Caco-2 (cell line): ENCODE results near the gene ZNF277. TPM values are rescaled to one million over a fixed set of nuclear protein-coding genes. Genes with fewer than 3 reads are reported as not detected.

ENCODE experiments used
- BruUV-seq: library from RNA; stranded (reverse); fragments of 400-500 nt; replicated peaks from 2 replicates; lab custom pipeline; 2021; lab: Mats Ljungman, UMichigan
- CTCF ChIA-PET: fragments of 300-600 bp; sonication (Branson Sonifier 250); formaldehyde crosslinking; loops from one replicate; lab custom pipeline; 2022; ENCODE audit warnings: antibody characterized with exemption; lab: Charles Lee
- POLR2A ChIA-PET: fragments of 300-600 bp; sonication (Branson Sonifier 250); formaldehyde crosslinking; loops from one replicate; lab custom pipeline; 2022; ENCODE audit warnings: antibody characterized with exemption; lab: Charles Lee
- DNase-seq, 2 experiments: peaks; one replicate each; pipeline versions ENCODE4 v3.0.0 to v3.0.0-alpha.2; 2020 to 2022
- H3K27me3 ChIP-seq: replicated peaks from 2 replicates; pipeline ENCODE4 v1.6.0; 2011; ENCODE audit warnings: low read length; ENCODE audit not compliant: control insufficient read depth, insufficient read depth
- H3K36me3 ChIP-seq: 2 replicates; pipeline ENCODE4 v1.5.1; 2011; ENCODE audit warnings: low read length; ENCODE audit not compliant: control insufficient read depth, insufficient read depth
- H3K4me1 ChIP-seq: fragments of 250-450 bp; sonication (Bioruptor Pico); 2 replicates; pipeline ENCODE4 v1.5.1; 2020; ENCODE audit warnings: mild to moderate bottlenecking
- H3K4me3 ChIP-seq: 2 replicates; pipeline ENCODE4 v1.5.1; 2011; ENCODE audit warnings: low read depth, mild to moderate bottlenecking, control low read depth, low read length
- H3K9me3 ChIP-seq: fragments of 250-450 bp; sonication (Bioruptor Pico); 2 replicates; pipeline ENCODE4 v1.5.1; 2020; ENCODE audit warnings: mild to moderate bottlenecking, moderate library complexity
- H3K27ac Mint-ChIP-seq: one replicate; pipeline ENCODE4 v1.8.0; 2022; ENCODE audit warnings: mixed read lengths; ENCODE audit not compliant: unreplicated experiment
- H3K27me3 Mint-ChIP-seq: one replicate; pipeline ENCODE4 v1.8.0; 2022; ENCODE audit warnings: mixed read lengths; ENCODE audit not compliant: insufficient read depth, unreplicated experiment
- H3K36me3 Mint-ChIP-seq: one replicate; pipeline ENCODE4 v1.8.0; 2022; ENCODE audit warnings: mild to moderate bottlenecking, mixed read lengths; ENCODE audit not compliant: insufficient read depth, unreplicated experiment
- H3K4me1 Mint-ChIP-seq: one replicate; pipeline ENCODE4 v1.8.0; 2022; ENCODE audit warnings: low read depth, mixed read lengths; ENCODE audit not compliant: unreplicated experiment
- H3K4me3 Mint-ChIP-seq: one replicate; pipeline ENCODE4 v1.8.0; 2022; ENCODE audit warnings: mild to moderate bottlenecking, moderate library complexity, mixed read lengths; ENCODE audit not compliant: unreplicated experiment
- H3K9me3 Mint-ChIP-seq: one replicate; pipeline ENCODE4 v1.8.0; 2022; ENCODE audit warnings: mixed read lengths; ENCODE audit not compliant: unreplicated experiment
- intact Hi-C: fragments of 100-400 bp; cut with micrococcal nuclease; formaldehyde crosslinking; loops from one replicate; pipeline ENCODE4 v1.10.0; 2022; ENCODE audit not compliant: unreplicated experiment
- total RNA-seq: library from RNA; stranded (reverse); gene quantifications from 2 replicates; pipeline ENCODE4 v1.2.3, GENCODE V29; 2022
- TF ChIP-seq, protein P1 (sequence below), 2 experiments: fragments of 200-600 bp in 1 of 2; IDR thresholded peaks; 1 replicate in 1 of 2; 2 replicates in 1 of 2; pipeline versions ENCODE4 v1.5.1 to v1.8.0; 2011 to 2022; ENCODE audit warnings: antibody characterized with exemption in 1 of 2, control low read depth in 1 of 2, inconsistent platforms in 1 of 2, low read depth in 1 of 2, low read length in 1 of 2, mild to moderate bottlenecking in 1 of 2, moderate library complexity in 1 of 2; ENCODE audit not compliant: insufficient read depth in 1 of 2, severe bottlenecking in 1 of 2, unreplicated experiment in 1 of 2

ZNF277 gene
- total RNA-seq, 1 experiment from 2014 or later, result 22.8 TPM

DNA sequence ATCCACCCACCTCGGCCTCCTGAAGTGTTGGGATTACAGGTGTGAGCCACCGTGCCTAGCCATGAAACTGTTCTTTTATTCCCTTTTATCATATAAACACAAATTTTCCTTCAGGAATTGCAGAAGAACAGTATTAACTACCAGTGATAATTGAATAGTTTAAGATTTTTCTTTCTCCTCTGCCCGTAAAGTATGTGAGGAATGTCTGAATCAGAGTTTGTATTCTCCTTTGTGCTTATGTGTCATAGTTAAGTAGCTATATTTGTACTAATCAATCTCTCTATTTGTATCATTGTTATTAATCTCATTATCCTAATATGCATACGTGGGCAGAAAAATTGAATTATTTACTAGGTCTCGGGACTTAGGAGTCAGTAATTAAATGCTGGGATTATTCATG lies 83.6 kb downstream of the ZNF277 start:
- BruUV-seq, result no TSS peak
- H3K27me3 Mint-ChIP-seq, result no peaks in the 10 kb centered on the region
- Histone ChIP-seq H3K4me3 (no peak overlapping the region), H3K27me3 (no peaks in the 10 kb centered on the region), H3K36me3 (no peaks in the 10 kb centered on the region), H3K4me1 (no peaks in the 10 kb centered on the region), H3K9me3 (no peaks in the 10 kb centered on the region)
- TF ChIP-seq, protein P1, sequence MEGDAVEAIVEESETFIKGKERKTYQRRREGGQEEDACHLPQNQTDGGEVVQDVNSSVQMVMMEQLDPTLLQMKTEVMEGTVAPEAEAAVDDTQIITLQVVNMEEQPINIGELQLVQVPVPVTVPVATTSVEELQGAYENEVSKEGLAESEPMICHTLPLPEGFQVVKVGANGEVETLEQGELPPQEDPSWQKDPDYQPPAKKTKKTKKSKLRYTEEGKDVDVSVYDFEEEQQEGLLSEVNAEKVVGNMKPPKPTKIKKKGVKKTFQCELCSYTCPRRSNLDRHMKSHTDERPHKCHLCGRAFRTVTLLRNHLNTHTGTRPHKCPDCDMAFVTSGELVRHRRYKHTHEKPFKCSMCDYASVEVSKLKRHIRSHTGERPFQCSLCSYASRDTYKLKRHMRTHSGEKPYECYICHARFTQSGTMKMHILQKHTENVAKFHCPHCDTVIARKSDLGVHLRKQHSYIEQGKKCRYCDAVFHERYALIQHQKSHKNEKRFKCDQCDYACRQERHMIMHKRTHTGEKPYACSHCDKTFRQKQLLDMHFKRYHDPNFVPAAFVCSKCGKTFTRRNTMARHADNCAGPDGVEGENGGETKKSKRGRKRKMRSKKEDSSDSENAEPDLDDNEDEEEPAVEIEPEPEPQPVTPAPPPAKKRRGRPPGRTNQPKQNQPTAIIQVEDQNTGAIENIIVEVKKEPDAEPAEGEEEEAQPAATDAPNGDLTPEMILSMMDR (IDR thresholded peaks at IDR 0.05; ENCODE audit: insufficient read depth in 1 of 2, low read depth in 1 of 2, low read length in 1 of 2, severe bottlenecking in 1 of 2, unreplicated experiment in 1 of 2), result no peak
- ChIA-PET CTCF (no interaction called here), POLR2A (no interaction called here)
- DNase-seq, result no peak
- H3K27ac Mint-ChIP-seq, result no peak overlapping the region
- no peak overlapping the region for H3K4me3 Mint-ChIP-seq
- peaks cover 5% of the 10 kb centered on the region for H3K36me3 Mint-ChIP-seq
- H3K9me3 Mint-ChIP-seq, result no peaks in the 10 kb centered on the region
- H3K4me1 Mint-ChIP-seq, result no peaks in the 10 kb centered on the region
- intact Hi-C loops, result no loop called here

DNA sequence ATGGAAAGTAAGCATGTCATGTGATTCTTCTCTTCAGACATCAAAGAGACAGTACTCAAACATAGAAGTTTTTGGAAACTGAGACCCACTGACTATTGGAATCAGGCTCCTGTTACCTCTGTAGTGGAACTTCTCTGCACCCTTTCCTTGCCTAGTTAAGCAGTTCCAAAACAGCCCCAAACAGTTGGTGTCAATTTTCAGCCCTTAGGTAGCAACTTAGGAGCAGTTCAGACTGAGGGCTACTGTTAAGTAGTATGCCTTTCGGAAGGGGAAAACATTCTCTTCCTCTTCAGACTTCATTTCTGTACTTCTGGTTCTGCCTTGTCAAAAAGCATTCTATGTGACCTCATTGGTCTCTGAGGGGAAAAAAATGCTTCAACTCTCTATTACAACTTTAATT lies 85.7 kb downstream of the ZNF277 start:
- no TSS peak for BruUV-seq
- Histone ChIP-seq H3K36me3 (no peaks in the 10 kb centered on the region), H3K4me1 (no peaks in the 10 kb centered on the region), H3K4me3 (no peak overlapping the region), H3K27me3 (no peaks in the 10 kb centered on the region), H3K9me3 (no peaks in the 10 kb centered on the region)
- intact Hi-C loops, result no loop called here
- DNase-seq, result no peak
- Mint-ChIP-seq H3K9me3 (no peaks in the 10 kb centered on the region), H3K27ac (no peak overlapping the region), H3K36me3 (no peaks in the 10 kb centered on the region), H3K4me1 (no peaks in the 10 kb centered on the region), H3K4me3 (no peak overlapping the region), H3K27me3 (no peaks in the 10 kb centered on the region)
- POLR2A ChIA-PET, result no interaction called here
- TF ChIP-seq, protein P1 (IDR thresholded peaks at IDR 0.05; ENCODE audit: insufficient read depth in 1 of 2, low read depth in 1 of 2, low read length in 1 of 2, severe bottlenecking in 1 of 2, unreplicated experiment in 1 of 2), result no peak
- CTCF ChIA-PET, result no interaction called here

DNA sequence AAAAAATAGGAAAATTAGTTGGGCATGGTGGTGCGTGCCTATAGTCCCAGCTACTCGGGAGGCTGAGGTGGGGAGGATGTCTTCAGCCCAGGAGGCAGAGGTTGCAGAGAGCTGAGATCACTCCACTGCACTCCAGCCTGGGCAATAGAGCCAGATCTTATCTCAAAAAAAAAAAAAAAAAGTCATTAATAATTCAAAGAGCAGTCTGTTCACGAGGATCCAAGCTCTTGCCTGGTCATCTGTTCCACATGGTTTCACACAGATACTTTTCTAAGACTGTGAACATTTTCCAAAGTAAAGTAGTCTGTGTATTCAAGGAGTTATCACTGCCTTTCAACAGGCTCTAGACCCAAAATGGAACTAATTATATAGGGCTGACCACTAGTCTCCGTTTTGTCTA lies 86.9 kb downstream of the ZNF277 start:
- Histone ChIP-seq H3K27me3 (no peaks in the 10 kb centered on the region), H3K4me3 (no peak overlapping the region), H3K36me3 (no peaks in the 10 kb centered on the region), H3K4me1 (no peaks in the 10 kb centered on the region), H3K9me3 (no peaks in the 10 kb centered on the region)
- Mint-ChIP-seq H3K4me1 (no peaks in the 10 kb centered on the region), H3K9me3 (no peaks in the 10 kb centered on the region), H3K27ac (no peak overlapping the region), H3K4me3 (no peak overlapping the region), H3K27me3 (no peaks in the 10 kb centered on the region), H3K36me3 (no peaks in the 10 kb centered on the region)
- intact Hi-C loops, result no loop called here
- BruUV-seq, result no TSS peak
- no peak for DNase-seq
- CTCF ChIA-PET, result no interaction called here
- POLR2A ChIA-PET, result no interaction called here
- TF ChIP-seq, protein P1 (IDR thresholded peaks at IDR 0.05; ENCODE audit: insufficient read depth in 1 of 2, low read depth in 1 of 2, low read length in 1 of 2, severe bottlenecking in 1 of 2, unreplicated experiment in 1 of 2), result no peak
